GM12873 (cell line): ENCODE data around the gene CTBP2.

ENCODE experiments used
- TF ChIP-seq, protein P1 (sequence below): IDR thresholded peaks from 2 replicates; pipeline ENCODE4 v1.5.1; 2012; ENCODE audit warnings: low read depth, mild to moderate bottlenecking, moderate library complexity, low read length, control low read depth; ENCODE audit not compliant: insufficient read depth; ENCODE audit errors: missing control alignments

Gene CTBP2

DNA sequence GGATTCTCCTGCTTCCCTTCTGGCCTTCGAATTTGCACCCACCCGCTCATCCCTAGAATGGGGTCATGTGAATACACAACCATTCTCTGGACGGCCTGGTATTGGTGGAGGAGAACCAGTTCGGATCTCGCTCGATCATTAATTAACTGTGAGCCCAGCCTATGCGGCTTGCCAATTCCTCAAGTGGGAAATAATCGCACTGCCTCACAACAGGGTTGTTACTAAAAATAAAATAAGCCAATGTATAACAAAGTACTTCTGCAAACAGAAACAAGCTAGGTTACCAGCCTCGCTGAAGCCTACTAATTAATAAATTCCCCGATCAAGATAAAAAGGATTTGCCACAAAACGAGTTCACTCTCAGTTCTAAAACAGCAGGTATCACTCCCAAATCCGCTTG lies 16.2 kb downstream of the CTBP2 start:
- TF ChIP-seq, protein P1, sequence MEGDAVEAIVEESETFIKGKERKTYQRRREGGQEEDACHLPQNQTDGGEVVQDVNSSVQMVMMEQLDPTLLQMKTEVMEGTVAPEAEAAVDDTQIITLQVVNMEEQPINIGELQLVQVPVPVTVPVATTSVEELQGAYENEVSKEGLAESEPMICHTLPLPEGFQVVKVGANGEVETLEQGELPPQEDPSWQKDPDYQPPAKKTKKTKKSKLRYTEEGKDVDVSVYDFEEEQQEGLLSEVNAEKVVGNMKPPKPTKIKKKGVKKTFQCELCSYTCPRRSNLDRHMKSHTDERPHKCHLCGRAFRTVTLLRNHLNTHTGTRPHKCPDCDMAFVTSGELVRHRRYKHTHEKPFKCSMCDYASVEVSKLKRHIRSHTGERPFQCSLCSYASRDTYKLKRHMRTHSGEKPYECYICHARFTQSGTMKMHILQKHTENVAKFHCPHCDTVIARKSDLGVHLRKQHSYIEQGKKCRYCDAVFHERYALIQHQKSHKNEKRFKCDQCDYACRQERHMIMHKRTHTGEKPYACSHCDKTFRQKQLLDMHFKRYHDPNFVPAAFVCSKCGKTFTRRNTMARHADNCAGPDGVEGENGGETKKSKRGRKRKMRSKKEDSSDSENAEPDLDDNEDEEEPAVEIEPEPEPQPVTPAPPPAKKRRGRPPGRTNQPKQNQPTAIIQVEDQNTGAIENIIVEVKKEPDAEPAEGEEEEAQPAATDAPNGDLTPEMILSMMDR = no peak

DNA sequence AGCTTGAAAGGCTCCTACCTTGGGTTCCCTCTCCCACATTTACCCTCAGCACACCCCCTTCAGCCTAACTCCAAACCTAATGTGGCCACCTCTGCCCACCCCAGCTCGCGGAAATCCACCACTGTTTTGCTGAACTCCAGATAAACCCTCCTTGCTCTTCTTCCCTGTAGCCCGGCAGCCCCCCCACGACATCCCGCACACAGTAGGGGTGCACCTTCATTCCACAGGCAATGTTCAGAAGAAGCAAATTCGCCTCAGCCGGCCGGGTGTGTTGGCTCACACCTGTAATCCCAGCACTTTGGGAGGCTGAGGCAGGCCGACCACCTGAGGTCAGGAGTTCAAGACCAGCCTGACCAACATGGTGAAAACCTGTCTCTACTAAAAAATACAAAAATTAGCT lies 17.4 kb downstream of the CTBP2 start:
- TF ChIP-seq, protein P1 = no peak

DNA sequence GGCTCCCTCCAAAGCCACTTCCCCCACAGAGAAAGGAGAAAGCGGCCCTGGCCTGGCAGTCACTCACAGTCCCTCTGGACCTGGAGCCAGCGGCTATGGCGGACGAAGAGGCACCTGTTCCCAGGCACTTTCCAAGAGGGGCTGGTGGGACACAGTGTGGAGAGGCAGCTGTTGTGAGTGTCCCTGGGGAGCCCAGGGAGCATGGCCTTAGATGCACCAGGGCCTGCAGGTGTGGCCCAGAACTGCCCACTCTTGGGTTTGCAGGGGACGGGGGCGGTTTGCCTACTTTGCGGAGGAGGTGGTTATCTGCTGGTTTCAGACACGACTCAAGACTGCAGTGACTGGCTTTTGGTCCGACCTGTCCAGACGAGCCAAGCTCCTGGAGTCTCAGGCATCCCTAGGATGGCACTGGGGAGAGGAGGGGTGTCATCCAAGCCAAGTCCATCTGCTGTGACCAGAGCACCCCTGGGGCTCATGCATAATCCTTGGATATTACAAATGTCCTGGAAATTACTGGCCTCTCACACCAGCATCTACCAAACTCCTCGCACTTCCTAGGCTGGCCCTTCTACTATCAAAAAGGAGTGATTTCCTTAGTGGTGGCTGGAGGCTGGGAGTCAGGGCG lies 18.4 kb downstream of the CTBP2 start:
- TF ChIP-seq, protein P1 = no peak

DNA sequence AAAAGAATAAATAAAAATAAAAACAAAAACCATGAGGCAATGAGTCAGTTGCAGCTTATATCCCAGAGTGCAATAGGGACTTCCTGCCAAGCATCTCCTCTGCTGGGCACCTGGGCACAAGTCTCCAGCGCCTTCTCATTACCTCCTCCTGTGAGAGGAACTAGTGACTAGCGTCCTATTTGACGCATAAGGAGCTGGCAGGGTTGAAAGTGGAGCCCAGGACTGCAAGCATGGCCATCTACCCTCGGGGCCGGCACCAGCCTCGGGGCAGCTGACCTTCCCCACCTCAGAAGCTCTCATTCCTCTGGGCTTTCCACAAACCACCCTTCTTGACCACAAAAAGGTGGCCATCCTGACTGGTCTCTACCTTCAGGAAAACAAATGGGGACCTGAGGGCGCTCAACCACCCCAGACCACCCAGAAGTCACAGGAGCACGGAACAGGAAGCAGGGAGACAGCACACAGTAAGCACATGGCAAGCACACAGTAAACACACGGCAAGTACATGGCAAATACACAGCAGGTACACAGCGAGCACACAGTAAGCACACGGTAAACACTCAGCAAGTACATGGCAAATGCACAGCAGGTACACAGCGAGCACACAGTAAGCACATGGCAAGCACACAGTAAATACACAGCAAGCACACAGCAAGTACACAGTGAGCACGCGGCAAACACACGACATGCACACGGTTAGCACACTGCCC lies 19.1 kb downstream of the CTBP2 start:
- TF ChIP-seq, protein P1 = no peak

DNA sequence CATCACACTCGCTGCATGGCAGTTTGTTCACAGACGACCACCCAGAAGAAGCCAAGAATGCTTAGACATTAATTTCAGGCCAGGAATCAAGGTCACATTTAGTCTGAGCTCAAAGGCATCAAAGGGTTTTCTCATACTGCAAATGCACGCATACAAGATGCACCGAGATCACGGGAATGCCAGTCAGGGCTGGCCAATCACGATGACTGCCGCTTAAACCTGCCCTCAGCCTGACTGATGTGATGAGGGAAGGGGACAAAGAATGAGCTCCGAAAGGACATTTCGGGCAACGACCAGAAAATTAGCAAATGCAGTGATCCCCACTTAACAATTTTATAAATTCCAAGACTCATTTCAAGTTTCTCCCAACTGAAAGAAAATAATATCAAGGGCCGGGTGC lies 20.2 kb downstream of the CTBP2 start:
- TF ChIP-seq, protein P1 = no peak

DNA sequence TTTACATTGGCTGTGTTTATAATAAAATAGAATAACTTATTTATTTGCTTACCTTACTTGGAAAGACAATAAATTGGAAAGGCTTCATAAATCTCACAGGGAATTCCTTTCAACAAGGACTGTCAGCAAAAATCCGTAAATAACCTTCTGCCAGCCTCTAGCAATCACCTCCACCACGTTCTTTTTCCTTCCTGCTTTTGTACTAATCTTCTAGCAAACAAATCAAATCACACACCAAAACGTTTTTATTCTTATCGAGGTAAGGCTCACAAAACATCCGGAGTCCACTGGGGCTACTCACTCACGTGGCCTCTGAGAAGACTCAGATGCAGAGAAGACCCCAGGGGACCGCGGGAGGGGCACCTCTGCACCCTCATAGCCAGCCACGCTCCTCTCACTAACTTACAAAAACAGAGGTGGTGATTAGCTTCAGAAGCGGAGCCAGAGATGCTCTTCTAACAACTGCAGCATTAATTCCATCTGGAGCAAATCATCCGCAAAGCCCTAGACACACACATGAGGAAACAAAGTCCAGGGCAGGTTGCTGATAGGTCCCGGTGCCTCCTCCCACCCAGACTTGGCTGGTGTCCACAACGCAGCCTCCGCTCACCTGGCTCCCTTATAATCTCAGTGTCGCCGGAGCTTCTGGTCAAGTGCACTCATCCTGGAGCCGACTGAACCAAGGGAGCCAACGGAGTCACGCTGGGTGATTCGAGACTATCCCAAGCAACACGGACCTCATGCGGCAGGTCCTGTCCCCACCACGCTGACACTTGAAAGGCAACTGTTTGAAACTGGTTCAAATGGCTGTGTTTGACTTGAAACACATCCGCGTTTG lies 22.5 kb downstream of the CTBP2 start:
- TF ChIP-seq, protein P1 = no peak

DNA sequence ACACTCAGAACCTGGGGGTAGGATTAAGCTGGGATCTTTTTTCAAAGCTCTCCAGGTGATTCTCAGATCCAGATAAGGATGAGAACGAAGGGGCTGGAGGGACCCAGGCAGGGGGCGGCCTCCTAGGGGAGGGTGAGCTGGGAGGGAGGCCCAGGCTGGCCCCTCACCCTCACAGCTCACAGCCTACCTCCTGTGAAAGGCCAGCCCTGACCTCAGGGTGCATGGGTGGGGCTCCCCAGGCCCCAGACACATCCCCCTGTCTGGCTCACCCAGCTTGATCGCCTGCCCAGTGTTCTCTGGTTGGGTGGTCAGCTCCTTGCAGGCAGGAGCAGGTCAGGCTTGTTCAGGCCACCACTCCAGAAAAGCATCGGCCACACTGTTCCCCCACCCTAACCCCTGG lies 24.3 kb downstream of the CTBP2 start:
- TF ChIP-seq, protein P1 = no peak
